ENCODE results near the gene ASCC3. TPM values are rescaled to one million over a fixed set of nuclear protein-coding genes. Genes with fewer than 3 reads are reported as not detected.
A peak's percentile ranks its signal among the peaks of the same experiment; 100 is the strongest.

Gene ASCC3
- total and polyA plus RNA-seq, 2 donors (not counting 3 experiments of a cell fraction or from before 2014, with no cell fraction given), result 15.7 to 57.2 TPM

- no peaks in the 10 kb centered on the region for H3K79me2 ChIP-seq (ENCODE audit: control insufficient read depth, insufficient read depth, low read length)
- H3K27me3 ChIP-seq (ENCODE audit: control insufficient read depth in 2 of 2, insufficient read depth in 2 of 2, low read length in 2 of 2), result peaks cover 85 to 100% of the 10 kb centered on the region in 2 experiments
- ChIA-PET CTCF (interaction anchor here (0.7 to 3.8 kb wide), 14 partner anchors 9 to 597 kb away, joined by 3 to 17 read pairs (median 4); no protein-coding TSS in a partner anchor), POLR2A (no interaction called here)
- intact Hi-C loops (cut with micrococcal nuclease), result loop anchor here (2.0 to 10.0 kb wide), 6 partner anchors 123 to 860 kb away; partner anchors contain the start of gene PRDM13
- DNase-seq (ENCODE audit: low read depth, low spot score), result peak; percentile 91
- TF ChIP-seq GATA2 (IDR thresholded peaks at IDR 0.05; ENCODE audit: insufficient read depth, insufficient read length, low read depth, low read length) (no peak), POLR2AphosphoS5 (IDR thresholded peaks at IDR 0.05; ENCODE audit: insufficient read depth, low read depth, low read length) (peak; percentile 13)
- peak; percentile 90 for FAIRE-seq
- H3K9me3 ChIP-seq (replicated peaks; ENCODE audit: control insufficient read depth, insufficient read depth, low read length), result no peaks in the 10 kb centered on the region
- no peaks in the 10 kb centered on the region for H4K20me1 ChIP-seq (replicated peaks; ENCODE audit: control insufficient read depth, extremely low read depth, insufficient read depth, low read length)
- peak within 1 kb of the TSS; percentile 25 to 51 (median 44) for H3K4me3 ChIP-seq (replicated peaks in 1 of 3; ENCODE audit: insufficient read depth in 1 of 3, low read depth in 1 of 3, low read length in 3 of 3)
- H3K4me1 ChIP-seq (ENCODE audit: control insufficient read depth, extremely low read depth, insufficient read depth, low read length), result peaks cover 21% of the 10 kb centered on the region
- no peaks in the 10 kb centered on the region for H3K9me1 ChIP-seq (replicated peaks; ENCODE audit: control insufficient read depth, extremely low read depth, insufficient read depth, low read length)
- no peak within 1 kb of the TSS for H3K27ac ChIP-seq (ENCODE audit: insufficient read depth, low read depth, low read length)
- H3K36me3 ChIP-seq (ENCODE audit: control insufficient read depth in 2 of 2, extremely low read depth in 1 of 2, insufficient read depth in 2 of 2, low read length in 2 of 2), result no peaks in the 10 kb centered on the region
- no TSS peak for BruUV-seq (replicated peaks)
- no peak within 1 kb of the TSS for H3K9ac ChIP-seq (replicated peaks; ENCODE audit: extremely low read depth, insufficient read depth, low read length)
- peak within 1 kb of the TSS; percentile 85 for H2AFZ ChIP-seq (ENCODE audit: low read depth, low read length)
- dilution Hi-C loops (cut with MboI; ENCODE audit: extremely low pct_ligation_motif_present, low sequenced_read_pairs), result loop anchor here (25.0 kb wide), 1 partner anchor 353 kb away; no protein-coding TSS in a partner anchor
- H3K4me2 ChIP-seq (ENCODE audit: insufficient read depth, low read length), result peak within 1 kb of the TSS; percentile 72
Observed at GRCh38 chr6:100464903-100465700, 416.0 kb downstream of the ASCC3 start, which contains the start of gene SIM1. SIM1 (minus strand) TSS chr6:100464921; CDS start chr6:100463468, 1,453 bp downstream.

- BruUV-seq (replicated peaks), result no TSS peak
- dilution Hi-C loops (cut with MboI; ENCODE audit: extremely low pct_ligation_motif_present, low sequenced_read_pairs), result loop anchor here (25.0 kb wide), 1 partner anchor 352 kb away; no protein-coding TSS in a partner anchor
- no peaks in the 10 kb centered on the region for H3K9me3 ChIP-seq (replicated peaks; ENCODE audit: control insufficient read depth, insufficient read depth, low read length)
- H3K27ac ChIP-seq (ENCODE audit: insufficient read depth, low read depth, low read length), result no peak overlapping the region
- H3K9ac ChIP-seq (replicated peaks; ENCODE audit: extremely low read depth, insufficient read depth, low read length), result no peak overlapping the region
- FAIRE-seq (no peak), DNase-seq (ENCODE audit: low read depth, low spot score) (peak; percentile 22)
- no peaks in the 10 kb centered on the region for H4K20me1 ChIP-seq (replicated peaks; ENCODE audit: control insufficient read depth, extremely low read depth, insufficient read depth, low read length)
- no peaks in the 10 kb centered on the region for H3K36me3 ChIP-seq (ENCODE audit: control insufficient read depth in 2 of 2, extremely low read depth in 1 of 2, insufficient read depth in 2 of 2, low read length in 2 of 2)
- H3K4me1 ChIP-seq (ENCODE audit: control insufficient read depth, extremely low read depth, insufficient read depth, low read length), result peaks cover 21% of the 10 kb centered on the region
- peaks cover 78 to 100% of the 10 kb centered on the region in 2 experiments for H3K27me3 ChIP-seq (ENCODE audit: control insufficient read depth in 2 of 2, insufficient read depth in 2 of 2, low read length in 2 of 2)
- H3K4me3 ChIP-seq (replicated peaks in 1 of 3; ENCODE audit: insufficient read depth in 1 of 3, low read depth in 1 of 3, low read length in 3 of 3), result peak overlapping the region in 2 of 3 experiments; percentile 44 to 51
- H3K9me1 ChIP-seq (replicated peaks; ENCODE audit: control insufficient read depth, extremely low read depth, insufficient read depth, low read length), result no peaks in the 10 kb centered on the region
- H3K79me2 ChIP-seq (ENCODE audit: control insufficient read depth, insufficient read depth, low read length), result no peaks in the 10 kb centered on the region
- H3K4me2 ChIP-seq (ENCODE audit: insufficient read depth, low read length), result peak overlapping the region; percentile 72
- intact Hi-C loops (cut with micrococcal nuclease), result loop anchor here (2.0 to 10.0 kb wide), 6 partner anchors 122 to 860 kb away; partner anchors contain the start of gene PRDM13
- TF ChIP-seq JUN (IDR thresholded peaks at IDR 0.05; ENCODE audit: borderline replicate concordance, insufficient read depth, insufficient read length, low read depth) (no peak), MYC (IDR thresholded peaks at IDR 0.05; ENCODE audit: low read depth, low read length) (no peak), POLR2A (IDR thresholded peaks at IDR 0.05; ENCODE audit: low read depth, low read length) (no peak), EZH2 (IDR thresholded peaks at IDR 0.05; ENCODE audit: borderline replicate concordance, low read depth, low read length, severe bottlenecking) (peak; percentile 65), POLR2AphosphoS5 (IDR thresholded peaks at IDR 0.05; ENCODE audit: insufficient read depth, low read depth, low read length) (no peak), MAX (IDR thresholded peaks at IDR 0.05; ENCODE audit: insufficient read depth, insufficient read length) (no peak), CTCF (IDR thresholded peaks at IDR 0.05; ENCODE audit: extremely low read depth in 1 of 2, insufficient read depth in 1 of 2, low read depth in 1 of 2, low read length in 2 of 2) (no peak), GATA2 (IDR thresholded peaks at IDR 0.05; ENCODE audit: insufficient read depth, insufficient read length, low read depth, low read length) (no peak), FOS (IDR thresholded peaks at IDR 0.05; ENCODE audit: borderline replicate concordance, insufficient read depth, low read length) (no peak)
- ChIA-PET POLR2A (no interaction called here), CTCF (interaction anchor here (0.7 to 3.8 kb wide), 14 partner anchors 8 to 596 kb away, joined by 3 to 17 read pairs (median 4); no protein-coding TSS in a partner anchor)
- H2AFZ ChIP-seq (ENCODE audit: low read depth, low read length), result peak overlapping the region; percentile 48
Observed at GRCh38 chr6:100464162-100464851, 416.8 kb downstream of the ASCC3 start.
